K562 (cell line): ENCODE results near the gene EIF4EBP2. TPM values are rescaled to one million over a fixed set of nuclear protein-coding genes. Genes with fewer than 3 reads are reported as not detected.

ENCODE experiments used
- CBFA2T3 ChIP-seq: fragments of 450-650 bp; IDR thresholded peaks from 2 replicates; pipeline ENCODE4 v1.6.1; 2017
- CCNT2 ChIP-seq: IDR thresholded peaks from 2 replicates; pipeline ENCODE4 v1.6.1; 2011; ENCODE audit warnings: borderline replicate concordance, low read depth, mild to moderate bottlenecking, moderate library complexity, mixed read lengths, low read length; ENCODE audit not compliant: insufficient read length; ENCODE audit errors: extremely low read depth
- CHAMP1 ChIP-seq: fragments of 450-650 bp; IDR thresholded peaks from 2 replicates; pipeline ENCODE4 v1.6.1; 2016; ENCODE audit warnings: mild to moderate bottlenecking
- MYNN ChIP-seq, 2 experiments: sonication (generic); formaldehyde crosslinking in 1 of 2; IDR thresholded peaks; 2 replicates each; pipeline versions ENCODE4 v1.5.0 to v1.6.1; 2016 to 2020; ENCODE audit warnings: antibody characterized with exemption in 1 of 2, missing genetic modification reagents in 1 of 2
- RBM39 ChIP-seq: fragments of 200-400 bp; formaldehyde crosslinking; optimal IDR thresholded peaks from 2 replicates; pipeline ENCODE3; 2018; ENCODE audit warnings: low read depth, low read length
- ZBTB40 ChIP-seq, 2 experiments: fragments of 450-650 bp in 1 of 2; sonication (generic) in 1 of 2; formaldehyde crosslinking in 1 of 2; IDR thresholded peaks; 2 replicates each; pipeline versions ENCODE4 v1.7.1 to v1.9.0; 2016 to 2022; ENCODE audit warnings: inconsistent platforms in 1 of 2, mild to moderate bottlenecking in 1 of 2, missing genetic modification reagents in 1 of 2
- ZBTB7A ChIP-seq: IDR thresholded peaks from 2 replicates; pipeline ENCODE4 v1.6.1; 2011; ENCODE audit warnings: low read depth, mild to moderate bottlenecking, low read length, moderate library complexity, borderline replicate concordance; ENCODE audit not compliant: control insufficient read depth
- ZFPM2 ChIP-seq: fragments of 250-450 bp; sonication (Bioruptor Pico); IDR thresholded peaks from 2 replicates; pipeline ENCODE4 v1.5.1; 2022; ENCODE audit warnings: mild to moderate bottlenecking
- ZNF212 ChIP-seq: fragments of 450-650 bp; formaldehyde crosslinking; IDR thresholded peaks from 2 replicates; pipeline ENCODE4 v1.4.0; 2020; ENCODE audit warnings: mild to moderate bottlenecking
- ZNF57 ChIP-seq: fragments of 450-650 bp; formaldehyde crosslinking; IDR thresholded peaks from 2 replicates; pipeline ENCODE4 v1.4.0; 2020; ENCODE audit warnings: mild to moderate bottlenecking, moderate library complexity
- polyA plus RNA-seq, 8 experiments: library from polyadenylated mRNA; depleted of rRNA in 4 of 8; stranded (reverse) in 5 of 8; unstranded in 3 of 8; fragments of >200 nt; fragmentation: Nextera tagmentation in 2 of 8; fragmentation: Illumina TruSeq in 1 of 8; extraction: Ambion mirVana in 2 of 8; extraction: Trizol in 1 of 8; gene quantifications; 2 replicates each; pipeline versions ENCODE4 v1.2.1 to v1.2.3, GENCODE V29; 2011 to 2014; ENCODE audit warnings: inconsistent platforms in 1 of 8, missing spikeins in 1 of 8
- total RNA-seq, 7 experiments: library from RNA; depleted of rRNA in 6 of 7; stranded (reverse); fragments of >200 nt in 6 of 7; fragmentation: Illumina TruSeq in 2 of 7; extraction: Trizol in 2 of 7; gene quantifications; 2 replicates each; pipeline versions ENCODE4 v1.2.1 to v1.2.3, GENCODE V29; 2011 to 2021; ENCODE audit warnings: low replicate concordance in 1 of 7
- TF ChIP-seq, protein P1 (sequence below): IDR thresholded peaks from 3 replicates; pipeline ENCODE4 v1.6.1; 2011; ENCODE audit warnings: borderline replicate concordance, mild to moderate bottlenecking, moderate library complexity; ENCODE audit not compliant: insufficient read length; ENCODE audit errors: extremely low read depth

The EIF4EBP2 gene
- total and polyA plus RNA-seq, 9 of the 15 experiments (the other 6 are each of a cell fraction or from before 2014, with no cell fraction given) = 16.1 to 67.5 (median 38.3) TPM

DNA sequence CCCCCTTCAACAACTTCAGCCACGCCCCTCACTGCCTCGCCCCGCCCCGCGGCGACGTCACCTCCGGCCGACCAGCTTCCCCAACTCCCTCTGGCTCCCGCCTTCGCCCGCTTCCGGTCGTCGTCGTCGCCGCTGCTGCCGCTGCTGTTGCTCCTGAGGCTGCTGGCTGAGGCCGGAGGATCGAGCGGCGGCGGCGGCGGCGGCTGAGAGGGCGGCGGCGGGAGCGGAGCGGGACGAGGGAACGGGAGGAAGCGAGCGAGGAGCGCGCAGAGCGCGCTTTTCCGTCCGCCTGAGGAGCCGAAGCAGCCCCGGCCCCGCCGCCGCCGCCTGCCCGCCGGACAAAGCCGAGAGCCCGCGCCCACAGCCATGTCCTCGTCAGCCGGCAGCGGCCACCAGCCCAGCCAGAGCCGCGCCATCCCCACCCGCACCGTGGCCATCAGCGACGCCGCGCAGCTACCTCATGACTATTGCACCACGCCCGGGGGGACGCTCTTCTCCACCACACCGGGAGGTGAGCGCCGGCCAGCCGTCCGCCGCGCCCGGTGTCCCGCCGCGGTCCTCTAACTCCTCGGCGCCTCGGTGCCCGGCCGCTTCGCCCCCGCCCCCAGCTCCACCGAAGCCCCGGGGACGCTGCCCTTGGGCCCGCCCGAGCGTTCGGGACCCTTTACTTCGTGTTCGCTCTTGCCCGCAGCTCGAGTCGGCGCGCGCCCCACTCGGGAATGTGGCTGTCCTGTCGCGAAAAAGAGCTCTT, at the start of gene EIF4EBP2 (continued):
- TF ChIP-seq ZBTB40 (IDR thresholded peaks at IDR 0.05) (peak; percentile 92), ZBTB40 (CRISPR knock-in tag; IDR thresholded peaks at IDR 0.05) (no peak), ZNF57 (no peak), ZNF212 (CRISPR knock-in tag) (0 out of 2 replicates have a peak, but pooled peaks have one; percentile 28), ZFPM2 (0 out of 2 replicates have a peak, but pooled peaks have one; percentile 27), CCNT2 (peak; percentile 80), MYNN (IDR thresholded peaks at IDR 0.05) (no peak), MYNN (CRISPR knock-in tag; IDR thresholded peaks at IDR 0.05) (no peak), CBFA2T3 (no peak), ZBTB7A (no peak), CHAMP1 (no peak), RBM39 (no peak)
- TF ChIP-seq, protein P1, sequence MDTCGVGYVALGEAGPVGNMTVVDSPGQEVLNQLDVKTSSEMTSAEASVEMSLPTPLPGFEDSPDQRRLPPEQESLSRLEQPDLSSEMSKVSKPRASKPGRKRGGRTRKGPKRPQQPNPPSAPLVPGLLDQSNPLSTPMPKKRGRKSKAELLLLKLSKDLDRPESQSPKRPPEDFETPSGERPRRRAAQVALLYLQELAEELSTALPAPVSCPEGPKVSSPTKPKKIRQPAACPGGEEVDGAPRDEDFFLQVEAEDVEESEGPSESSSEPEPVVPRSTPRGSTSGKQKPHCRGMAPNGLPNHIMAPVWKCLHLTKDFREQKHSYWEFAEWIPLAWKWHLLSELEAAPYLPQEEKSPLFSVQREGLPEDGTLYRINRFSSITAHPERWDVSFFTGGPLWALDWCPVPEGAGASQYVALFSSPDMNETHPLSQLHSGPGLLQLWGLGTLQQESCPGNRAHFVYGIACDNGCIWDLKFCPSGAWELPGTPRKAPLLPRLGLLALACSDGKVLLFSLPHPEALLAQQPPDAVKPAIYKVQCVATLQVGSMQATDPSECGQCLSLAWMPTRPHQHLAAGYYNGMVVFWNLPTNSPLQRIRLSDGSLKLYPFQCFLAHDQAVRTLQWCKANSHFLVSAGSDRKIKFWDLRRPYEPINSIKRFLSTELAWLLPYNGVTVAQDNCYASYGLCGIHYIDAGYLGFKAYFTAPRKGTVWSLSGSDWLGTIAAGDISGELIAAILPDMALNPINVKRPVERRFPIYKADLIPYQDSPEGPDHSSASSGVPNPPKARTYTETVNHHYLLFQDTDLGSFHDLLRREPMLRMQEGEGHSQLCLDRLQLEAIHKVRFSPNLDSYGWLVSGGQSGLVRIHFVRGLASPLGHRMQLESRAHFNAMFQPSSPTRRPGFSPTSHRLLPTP = no peak
